ENCODE results near the gene REC114. TPM values are rescaled to one million over a fixed set of nuclear protein-coding genes. Genes with fewer than 3 reads are reported as not detected.

Gene REC114
- total and polyA plus RNA-seq, 2 of the 8 experiments (the other 6 are each of a cell fraction or from before 2014, with no cell fraction given) = 0.12 TPM; not detected in 1

GRCh38 chr15:73582851-73583379 is 140.0 kb downstream of the REC114 start:
- Histone ChIP-seq H4K91ac (replicated peaks; ENCODE audit: insufficient read length, low read length) (no peak overlapping the region), H3K27me3 (replicated peaks in 1 of 4; ENCODE audit: control insufficient read depth in 3 of 4, extremely low read depth in 1 of 4, insufficient read depth in 3 of 4, low read length in 3 of 4) (no peaks in the 10 kb centered on the region), H2BK20ac (ENCODE audit: low read length) (no peak overlapping the region), H3K27ac (ENCODE audit: low read depth, low read length) (no peak overlapping the region), H3K56ac (replicated peaks; ENCODE audit: insufficient read length, low read depth, low read length) (no peak overlapping the region), H3K9ac (replicated peaks in 1 of 4; ENCODE audit: extremely low read depth in 1 of 4, low read depth in 3 of 4, low read length in 3 of 4) (no peak overlapping the region), H3K23me2 (ENCODE audit: low read depth, low read length) (no peaks in the 10 kb centered on the region), H3K4me3 (ENCODE audit: extremely low read depth in 1 of 4, insufficient read depth in 2 of 4, low read depth in 3 of 4, low read length in 4 of 4) (no peak overlapping the region), H2AFZ (ENCODE audit: low read length) (no peak overlapping the region), H3K36me3 (ENCODE audit: control insufficient read depth in 2 of 4, insufficient read depth in 4 of 4, low read length in 3 of 4) (peaks cover 2 to 50% (median 25%) of the 10 kb centered on the region in 4 experiments; a peak in 6 of 8 replicates), H4K8ac (ENCODE audit: extremely low read depth, insufficient read depth, low read length) (no peak overlapping the region), H2AK5ac (ENCODE audit: low read depth, low read length) (no peak overlapping the region), H4K5ac (ENCODE audit: insufficient read length, low read depth, low read length) (no peak overlapping the region), H2BK120ac (replicated peaks; ENCODE audit: low read depth, low read length) (no peak overlapping the region), H2BK5ac (ENCODE audit: low read depth, low read length) (no peak overlapping the region), H3K79me2 (ENCODE audit: control insufficient read depth in 1 of 2, insufficient read depth in 2 of 2, low read length in 2 of 2) (peaks cover 0 to 3% of the 10 kb centered on the region in 2 experiments; a peak in 2 of 4 replicates), H3K4ac (replicated peaks; ENCODE audit: insufficient read length, low read depth, low read length) (no peak overlapping the region), H3K9me3 (ENCODE audit: insufficient read depth in 2 of 2, low read depth in 1 of 2, low read length in 1 of 2) (no peaks in the 10 kb centered on the region), H3K14ac (ENCODE audit: insufficient read length) (no peak overlapping the region), H3K4me1 (replicated peaks in 1 of 4; ENCODE audit: control insufficient read depth in 3 of 4, insufficient read depth in 4 of 4, low read length in 3 of 4) (peaks cover 0 to 3% (median 0%) of the 10 kb centered on the region in 4 experiments; a peak in 1 of 7 replicates), H2BK12ac (ENCODE audit: low read depth, low read length) (no peak overlapping the region), H4K20me1 (replicated peaks in 1 of 2; ENCODE audit: control insufficient read depth in 1 of 2, insufficient read depth in 2 of 2, low read length in 2 of 2) (peaks cover 4 to 10% of the 10 kb centered on the region in 2 experiments), H3K79me1 (ENCODE audit: low read depth, low read length) (no peaks in the 10 kb centered on the region; the same call in 1 of the 2 replicates), H3K18ac (ENCODE audit: extremely low read depth, low read length) (no peak overlapping the region), H2BK15ac (ENCODE audit: low read length) (no peak overlapping the region), H3K4me2 (ENCODE audit: insufficient read depth in 1 of 2, low read depth in 2 of 2, low read length in 2 of 2) (no peak overlapping the region), H3K23ac (ENCODE audit: insufficient read length) (no peak overlapping the region)
- WGBS, 2 experiments (ENCODE audit: extremely low coverage in 1 of 2, insufficient coverage in 1 of 2, insufficient read length in 1 of 2, insufficient replicate concordance in 2 of 2, low coverage in 1 of 2, low lambda C conversion rate in 2 of 2, missing lambda C conversion rate in 1 of 2) = 88% methylated on average over 6 of the region's 6 CpGs; no CpG with 5 or more reads in 1 of the 2 experiments
- FAIRE-seq (no peak), DNase-seq (ENCODE audit: low read depth in 1 of 2, low spot score in 2 of 2) (no peak)
- ChIA-PET CTCF (ENCODE audit: partially characterized antibody) (interaction anchor here (1.0 to 1.2 kb wide), 4 partner anchors 52 to 198 kb away, joined by 3 to 4 read pairs (median 3); no protein-coding TSS in a partner anchor), POLR2A (ENCODE audit: partially characterized antibody) (interaction anchor here (0.9 kb wide), 1 partner anchor 35 kb away, joined by 3 read pairs; no protein-coding TSS in a partner anchor)
- no peak for TF ChIP-seq CBX8 (IDR thresholded peaks at IDR 0.05; ENCODE audit: borderline replicate concordance, low read depth, low read length)
- TF ChIP-seq CREB1 (IDR thresholded peaks at IDR 0.05) = no peak
- no peak for TF ChIP-seq YY1 (IDR thresholded peaks at IDR 0.05; ENCODE audit: low read depth, low read length)
- TF ChIP-seq RXRA (IDR thresholded peaks at IDR 0.05; ENCODE audit: insufficient read depth, low read depth, low read length) = no peak
- no peak for TF ChIP-seq POU5F1 (IDR thresholded peaks at IDR 0.05; ENCODE audit: low read depth, low read length)
- no peak for TF ChIP-seq SAP30 (IDR thresholded peaks at IDR 0.05; ENCODE audit: insufficient read depth, insufficient replicate concordance, low read length)
- no peak for TF ChIP-seq PHF8 (conservative IDR thresholded peaks at IDR 0.05; ENCODE audit: low read depth, low read length)
- TF ChIP-seq SRF (IDR thresholded peaks at IDR 0.05; ENCODE audit: low read depth, low read length) = no peak
- no peak for TF ChIP-seq RAD21 (IDR thresholded peaks at IDR 0.05 in 1 of 2, conservative IDR thresholded peaks at IDR 0.05 in 1 of 2; ENCODE audit: low read depth in 2 of 2, low read length in 2 of 2)
- no peak for TF ChIP-seq SIRT6 (IDR thresholded peaks at IDR 0.05; ENCODE audit: low read length)
- no peak for TF ChIP-seq ASH2L (IDR thresholded peaks at IDR 0.05; ENCODE audit: low read length)
- no peak for TF ChIP-seq NANOG (IDR thresholded peaks at IDR 0.05; ENCODE audit: insufficient read depth, low read depth, low read length, poor library complexity, severe bottlenecking)
- TF ChIP-seq SP1 (IDR thresholded peaks at IDR 0.05; ENCODE audit: low read depth, low read length) = no peak
